ENCODE data around the gene SMARCD1.

Gene SMARCD1

DNA sequence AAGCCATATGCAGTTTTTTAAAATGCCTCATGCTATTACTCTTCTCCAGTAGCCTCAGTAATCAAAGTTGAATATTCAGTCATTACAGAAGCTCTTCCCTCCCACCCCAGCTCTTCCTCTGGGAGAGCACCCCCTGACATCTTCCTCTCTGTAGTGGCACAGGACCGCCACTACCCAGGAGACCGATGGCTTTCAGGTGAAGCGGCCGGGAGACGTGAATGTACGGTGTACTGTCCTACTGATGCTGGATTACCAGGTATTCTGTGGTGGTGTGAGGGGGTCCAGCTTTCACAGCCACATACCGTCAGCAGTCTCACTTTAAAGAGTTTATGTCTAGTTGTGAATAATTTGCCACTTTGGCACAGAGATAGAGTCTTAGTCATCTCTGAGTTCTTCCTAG, 4.6 kb downstream of the SMARCD1 start:
- Histone ChIP-seq H3K79me2 (ENCODE audit: insufficient read depth, low read depth) (peaks cover 5% of the 10 kb centered on the region; the same call in 1 of the 2 replicates), H3K4me2 (no peak overlapping the region), H2AFZ (ENCODE audit: low read depth) (no peak overlapping the region), H3K36me3 (ENCODE audit: insufficient read depth) (peaks cover 23% of the 10 kb centered on the region), H3K27me3 (ENCODE audit: insufficient read depth, low read depth) (no peaks in the 10 kb centered on the region), H4K20me1 (ENCODE audit: insufficient read depth) (no peaks in the 10 kb centered on the region), H3K9ac (no peak overlapping the region), H3K27ac (no peak overlapping the region), H3K4me1 (ENCODE audit: low read depth, poor library complexity, severe bottlenecking) (peaks cover 34% of the 10 kb centered on the region), H3K4me3 (IDR thresholded peaks at IDR 0.05; ENCODE audit: insufficient read depth, low read depth, low read length) (no peak overlapping the region)
- no peak for TF ChIP-seq CTCF (conservative IDR thresholded peaks at IDR 0.05; ENCODE audit: low read depth, low read length)

DNA sequence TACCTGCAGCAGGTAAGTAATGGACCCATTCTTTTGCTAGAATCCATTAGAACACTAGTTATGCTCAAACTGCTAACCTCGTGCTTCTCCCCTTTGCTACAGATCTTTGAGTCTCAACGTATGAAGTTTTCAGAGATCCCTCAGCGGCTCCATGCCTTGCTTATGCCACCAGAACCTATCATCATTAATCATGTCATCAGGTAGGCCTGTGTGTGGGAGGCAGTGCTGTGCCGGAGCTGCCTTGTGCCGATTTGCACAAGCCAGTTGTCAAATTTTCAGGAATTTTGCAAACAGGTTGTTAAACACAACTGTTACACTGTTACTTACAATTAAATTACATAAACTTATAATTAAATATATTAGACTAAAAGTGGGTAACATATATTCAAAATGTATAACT, 5.2 kb downstream of the SMARCD1 start:
- H2AFZ ChIP-seq (ENCODE audit: low read depth), result no peak overlapping the region
- H4K20me1 ChIP-seq (ENCODE audit: insufficient read depth), result no peaks in the 10 kb centered on the region
- peaks cover 5% of the 10 kb centered on the region; the same call in 1 of the 2 replicates for H3K79me2 ChIP-seq (ENCODE audit: insufficient read depth, low read depth)
- TF ChIP-seq CTCF (conservative IDR thresholded peaks at IDR 0.05; ENCODE audit: low read depth, low read length), result no peak
- no peak overlapping the region for H3K27ac ChIP-seq
- H3K4me3 ChIP-seq (IDR thresholded peaks at IDR 0.05; ENCODE audit: insufficient read depth, low read depth, low read length), result no peak overlapping the region
- H3K4me2 ChIP-seq, result no peak overlapping the region
- peaks cover 27% of the 10 kb centered on the region for H3K36me3 ChIP-seq (ENCODE audit: insufficient read depth)
- peaks cover 34% of the 10 kb centered on the region for H3K4me1 ChIP-seq (ENCODE audit: low read depth, poor library complexity, severe bottlenecking)
- H3K27me3 ChIP-seq (ENCODE audit: insufficient read depth, low read depth), result no peaks in the 10 kb centered on the region
- H3K9ac ChIP-seq, result no peak overlapping the region

GRCh38 chr12:50097952-50098351, 12.8 kb downstream of the SMARCD1 start:
- Histone ChIP-seq H4K20me1 (ENCODE audit: insufficient read depth) (no peaks in the 10 kb centered on the region), H3K4me3 (IDR thresholded peaks at IDR 0.05; ENCODE audit: insufficient read depth, low read depth, low read length) (no peak overlapping the region), H2AFZ (ENCODE audit: low read depth) (no peak overlapping the region), H3K27me3 (ENCODE audit: insufficient read depth, low read depth) (no peaks in the 10 kb centered on the region), H3K27ac (no peak overlapping the region), H3K36me3 (ENCODE audit: insufficient read depth) (peaks cover 13% of the 10 kb centered on the region; the same call in 1 of the 2 replicates), H3K4me2 (no peak overlapping the region), H3K79me2 (ENCODE audit: insufficient read depth, low read depth) (no peaks in the 10 kb centered on the region), H3K4me1 (ENCODE audit: low read depth, poor library complexity, severe bottlenecking) (no peaks in the 10 kb centered on the region), H3K9ac (no peak overlapping the region)
- no peak for TF ChIP-seq CTCF (conservative IDR thresholded peaks at IDR 0.05; ENCODE audit: low read depth, low read length)

- H4K20me1 ChIP-seq (ENCODE audit: insufficient read depth), result no peaks in the 10 kb centered on the region
- H3K36me3 ChIP-seq (ENCODE audit: insufficient read depth), result peaks cover 13% of the 10 kb centered on the region; the same call in 1 of the 2 replicates
- no peaks in the 10 kb centered on the region for H3K79me2 ChIP-seq (ENCODE audit: insufficient read depth, low read depth)
- H3K27ac ChIP-seq, result no peak overlapping the region
- no peak overlapping the region for H3K9ac ChIP-seq
- H3K4me2 ChIP-seq, result no peak overlapping the region
- H3K4me1 ChIP-seq (ENCODE audit: low read depth, poor library complexity, severe bottlenecking), result peaks cover 10% of the 10 kb centered on the region
- no peaks in the 10 kb centered on the region for H3K27me3 ChIP-seq (ENCODE audit: insufficient read depth, low read depth)
- no peak overlapping the region for H3K4me3 ChIP-seq (IDR thresholded peaks at IDR 0.05; ENCODE audit: insufficient read depth, low read depth, low read length)
- TF ChIP-seq CTCF (conservative IDR thresholded peaks at IDR 0.05; ENCODE audit: low read depth, low read length), result no peak
- no peak overlapping the region for H2AFZ ChIP-seq (ENCODE audit: low read depth)
These were observed 14.3 kb downstream of the SMARCD1 start for GRCh38 chr12:50099302-50100008.
